Naive thymus-derived CD4-positive, alpha-beta T cell (primary cell): ENCODE measurements around the gene LYPD6. TPM values are rescaled to one million over a fixed set of nuclear protein-coding genes. Genes with fewer than 3 reads are reported as not detected.
A peak's percentile ranks its signal among the peaks of the same experiment; 100 is the strongest.

ENCODE experiments used
- ATAC-seq: fragments of 150-1000 bp; cut with Tn5 transposase; 2 replicates; pipeline ENCODE4 v1.10.0; 2021; ENCODE audit warnings: mild to moderate bottlenecking, moderate library complexity
- CTCF ChIA-PET: fragments of 350-600 bp; sonication (Branson Sonifier 250); formaldehyde crosslinking; loops from one replicate; lab custom pipeline; 2021; ENCODE audit warnings: antibody characterized with exemption; lab: Charles Lee
- POLR2A ChIA-PET: fragments of 350-600 bp; sonication (Branson Sonifier 250); formaldehyde crosslinking; loops from one replicate; lab custom pipeline; 2021; ENCODE audit warnings: antibody characterized with exemption, inconsistent platforms; lab: Charles Lee
- DNase-seq, 9 donors: peaks; one replicate each; pipeline versions ENCODE4 v3.0.0 to v3.0.0-alpha.2; 2020 to 2022; ENCODE audit warnings: mixed read lengths in 1 of 9
- H3K27ac ChIP-seq: one replicate; pipeline ENCODE4 v1.7.0; 2013; ENCODE audit warnings: mild to moderate bottlenecking, low read depth, low read length, moderate library complexity
- H3K27me3 ChIP-seq, 2 donors: one replicate each; pipeline ENCODE4 v1.7.0; 2013; ENCODE audit warnings: low read length in 2 of 2, mild to moderate bottlenecking in 2 of 2, moderate library complexity in 2 of 2; ENCODE audit not compliant: control insufficient read depth in 2 of 2, insufficient read depth in 2 of 2
- H3K36me3 ChIP-seq, 3 experiments: 1 replicate in 2 of 3; 2 replicates in 1 of 3; pipeline ENCODE4 v1.7.0; 2013; ENCODE audit warnings: low read length in 3 of 3, mild to moderate bottlenecking in 3 of 3, moderate library complexity in 1 of 3; ENCODE audit not compliant: insufficient read depth in 3 of 3, control insufficient read depth in 2 of 3
- H3K4me1 ChIP-seq, 2 donors: one replicate each; pipeline ENCODE4 v1.7.0; 2013; ENCODE audit warnings: low read length in 2 of 2, mild to moderate bottlenecking in 2 of 2, moderate library complexity in 1 of 2; ENCODE audit not compliant: control insufficient read depth in 2 of 2, insufficient read depth in 2 of 2
- H3K4me3 ChIP-seq: 2 replicates; pipeline ENCODE4 v1.7.0; 2013; ENCODE audit warnings: mild to moderate bottlenecking, low read length
- H3K9me3 ChIP-seq, 3 experiments: 1 replicate in 2 of 3; 2 replicates in 1 of 3; pipeline ENCODE4 v1.7.0; 2013; ENCODE audit warnings: low read length in 3 of 3; ENCODE audit not compliant: control insufficient read depth in 2 of 3
- H3K27ac Mint-ChIP-seq, 9 donors: one replicate each; pipeline ENCODE4 v1.8.0; 2020 to 2022; ENCODE audit warnings: mixed read lengths in 9 of 9, mild to moderate bottlenecking in 8 of 9, moderate library complexity in 5 of 9, inconsistent platforms in 2 of 9
- H3K27me3 Mint-ChIP-seq, 5 donors: one replicate each; pipeline ENCODE4 v1.8.0; 2021 to 2022; ENCODE audit warnings: mixed read lengths in 5 of 5, mild to moderate bottlenecking in 1 of 5
- H3K36me3 Mint-ChIP-seq, 5 donors: one replicate each; pipeline ENCODE4 v1.8.0; 2020 to 2022; ENCODE audit warnings: mixed read lengths in 5 of 5, mild to moderate bottlenecking in 3 of 5, inconsistent platforms in 1 of 5
- H3K4me1 Mint-ChIP-seq, 7 donors: one replicate each; pipeline ENCODE4 v1.8.0; 2020 to 2022; ENCODE audit warnings: mixed read lengths in 7 of 7, mild to moderate bottlenecking in 3 of 7, inconsistent platforms in 1 of 7
- H3K4me3 Mint-ChIP-seq, 10 donors: one replicate each; pipeline ENCODE4 v1.8.0; 2020 to 2022; ENCODE audit warnings: mild to moderate bottlenecking in 10 of 10, mixed read lengths in 10 of 10, moderate library complexity in 6 of 10, inconsistent platforms in 2 of 10
- H3K9me3 Mint-ChIP-seq, 11 donors: one replicate each; pipeline ENCODE4 v1.8.0; 2020 to 2022; ENCODE audit warnings: mixed read lengths in 11 of 11, mild to moderate bottlenecking in 4 of 11, inconsistent platforms in 1 of 11, moderate library complexity in 1 of 11
- intact Hi-C, 2 donors: fragments of 100-400 bp; cut with micrococcal nuclease; formaldehyde crosslinking; loops; one replicate each; pipeline ENCODE4 v1.15.1; 2023
- polyA plus RNA-seq, 2 donors: library from polyadenylated mRNA; unstranded; fragments of 300-500 nt; fragmentation: Illumina TruSeq; gene quantifications; one replicate each; pipeline ENCODE4 v1.2.3, GENCODE V29; 2021
- total RNA-seq, 6 experiments: library from RNA in 5 of 6; stranded (reverse) in 5 of 6; gene quantifications; 1 replicate in 5 of 6; 2 replicates in 1 of 6; pipeline ENCODE4 v1.2.3 and lab custom pipeline; 2021 to 2026

The LYPD6 gene, protein sequence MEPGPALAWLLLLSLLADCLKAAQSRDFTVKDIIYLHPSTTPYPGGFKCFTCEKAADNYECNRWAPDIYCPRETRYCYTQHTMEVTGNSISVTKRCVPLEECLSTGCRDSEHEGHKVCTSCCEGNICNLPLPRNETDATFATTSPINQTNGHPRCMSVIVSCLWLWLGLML
- total RNA-seq = not detected
- not detected for polyA plus RNA-seq
- not detected for total RNA-seq (lab: John Stamatoyannopoulos, UW)

- H3K36me3 Mint-ChIP-seq = peaks cover 0 to 4% (median 0%) of the 10 kb centered on the region in 5 donors
- H3K9me3 ChIP-seq = no peaks in the 10 kb centered on the region
- DNase-seq (no peak), ATAC-seq (peak; percentile 66)
- peaks cover 0 to 12% (median 4%) of the 10 kb centered on the region in 11 donors for H3K9me3 Mint-ChIP-seq
- H3K4me1 ChIP-seq = no peaks in the 10 kb centered on the region
- H3K36me3 ChIP-seq = no peaks in the 10 kb centered on the region
- ChIA-PET POLR2A (no interaction called here), CTCF (no interaction called here)
- H3K4me1 Mint-ChIP-seq = peaks cover 0 to 10% (median 5%) of the 10 kb centered on the region in 7 donors
- no peak within 1 kb of the TSS for H3K27ac Mint-ChIP-seq
- peaks cover 54 to 73% (median 60%) of the 10 kb centered on the region in 5 donors for H3K27me3 Mint-ChIP-seq
- H3K4me3 ChIP-seq = no peak within 1 kb of the TSS
- peaks cover 0 to 11% of the 10 kb centered on the region in 2 donors for H3K27me3 ChIP-seq
- H3K27ac ChIP-seq = no peak within 1 kb of the TSS
- intact Hi-C loops = no loop called here
- H3K4me3 Mint-ChIP-seq = peak within 1 kb of the TSS in 4 of 10 donors; percentile 40 to 69 (median 50)
These were observed at the start of gene LYPD6 for GRCh38 chr2:149330127-149331022. Gene LYPD6, plus strand, starts transcription at chr2:149330587. Its CDS starts 107,122 bp downstream, at chr2:149437709.

DNA sequence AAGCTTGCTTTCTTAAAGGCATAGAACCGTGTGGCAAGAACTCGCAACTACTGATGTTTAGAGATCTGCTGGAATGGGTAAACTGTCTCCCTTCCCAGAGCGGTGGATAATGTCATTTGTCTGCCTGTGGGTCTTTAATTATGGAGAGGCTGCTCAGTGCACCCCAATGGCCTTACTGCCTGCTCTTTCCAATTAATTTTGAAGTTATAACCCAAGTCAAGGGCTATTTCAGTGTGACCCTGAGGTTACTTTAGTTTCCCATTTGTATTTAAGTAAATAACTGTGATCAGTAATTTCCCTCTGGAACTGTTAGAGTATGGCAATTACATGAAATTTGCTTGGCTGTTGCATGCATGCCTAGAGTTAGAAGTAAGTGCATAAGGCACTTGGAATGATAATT, 48.9 kb upstream of the LYPD6 start:
- no peak overlapping the region for H3K4me3 Mint-ChIP-seq
- peaks cover 0 to 8% (median 0%) of the 10 kb centered on the region in 5 donors for H3K27me3 Mint-ChIP-seq
- H3K9me3 ChIP-seq = no peaks in the 10 kb centered on the region
- peaks cover 0 to 4% (median 0%) of the 10 kb centered on the region in 11 donors for H3K9me3 Mint-ChIP-seq
- H3K36me3 ChIP-seq = no peaks in the 10 kb centered on the region
- H3K4me3 ChIP-seq = no peak overlapping the region
- no peaks in the 10 kb centered on the region for H3K27me3 ChIP-seq
- H3K36me3 Mint-ChIP-seq = no peaks in the 10 kb centered on the region
- ChIA-PET POLR2A (no interaction called here), CTCF (no interaction called here)
- ATAC-seq (no peak), DNase-seq (no peak)
- H3K27ac Mint-ChIP-seq = no peak overlapping the region
- intact Hi-C loops = no loop called here
- no peaks in the 10 kb centered on the region for H3K4me1 ChIP-seq
- no peak overlapping the region for H3K27ac ChIP-seq
- H3K4me1 Mint-ChIP-seq = peaks cover 0 to 4% (median 0%) of the 10 kb centered on the region in 7 donors

DNA sequence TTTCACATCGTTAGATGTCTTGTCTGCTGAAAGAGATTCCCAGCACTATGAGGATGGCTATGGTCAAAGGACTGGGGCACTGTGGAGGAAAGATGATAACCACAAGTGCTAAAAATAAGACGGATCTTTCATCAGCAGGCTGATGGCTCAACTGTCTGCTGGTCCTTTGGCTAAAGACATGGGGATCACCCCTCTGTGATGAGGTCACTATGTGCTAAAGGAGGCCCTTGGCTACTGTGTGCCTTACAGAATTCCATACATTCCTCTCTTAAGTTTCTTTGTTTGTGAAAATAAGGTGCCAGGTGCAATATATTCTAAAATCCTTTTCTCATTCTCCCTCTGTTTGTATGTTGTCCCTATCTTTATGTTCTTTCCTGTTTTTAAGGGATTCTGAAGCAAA, 39.7 kb upstream of the LYPD6 start:
- no peak overlapping the region for H3K4me3 Mint-ChIP-seq
- H3K27me3 Mint-ChIP-seq = peaks cover 0 to 15% (median 9%) of the 10 kb centered on the region in 5 donors
- no peak overlapping the region for H3K27ac Mint-ChIP-seq
- H3K36me3 Mint-ChIP-seq = no peaks in the 10 kb centered on the region
- H3K4me1 Mint-ChIP-seq = no peaks in the 10 kb centered on the region
- DNase-seq (no peak), ATAC-seq (no peak)
- no peaks in the 10 kb centered on the region for H3K9me3 ChIP-seq
- no peak overlapping the region for H3K27ac ChIP-seq
- H3K36me3 ChIP-seq = no peaks in the 10 kb centered on the region
- H3K4me1 ChIP-seq = no peaks in the 10 kb centered on the region
- CTCF ChIA-PET = no interaction called here
- H3K9me3 Mint-ChIP-seq = no peaks in the 10 kb centered on the region
- intact Hi-C loops = no loop called here
- H3K4me3 ChIP-seq = no peak overlapping the region
- H3K27me3 ChIP-seq = no peaks in the 10 kb centered on the region
- POLR2A ChIA-PET = no interaction called here

DNA sequence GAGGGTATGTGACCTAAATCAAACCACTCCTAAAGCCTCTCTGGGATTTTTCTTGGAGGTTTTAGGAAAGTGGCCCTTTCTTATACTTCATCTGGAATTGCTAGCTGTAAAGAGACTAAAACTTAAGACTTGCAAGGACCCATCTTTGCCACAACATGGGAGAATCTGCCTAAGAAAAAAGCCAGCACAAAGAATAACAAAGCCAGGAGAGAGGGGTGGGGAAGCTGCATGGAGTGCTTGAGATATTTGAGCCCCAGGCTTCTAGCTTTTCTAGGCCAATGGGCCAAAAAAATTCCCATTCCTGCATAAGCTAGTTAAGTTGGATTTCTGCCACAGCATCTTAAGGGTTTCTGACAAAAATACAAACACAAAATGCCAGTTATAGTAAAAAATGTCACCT, 38.5 kb upstream of the LYPD6 start:
- no peaks in the 10 kb centered on the region for H3K4me1 Mint-ChIP-seq
- intact Hi-C loops = no loop called here
- H3K27me3 ChIP-seq = no peaks in the 10 kb centered on the region
- peaks cover 0 to 11% (median 7%) of the 10 kb centered on the region in 5 donors for H3K27me3 Mint-ChIP-seq
- no peaks in the 10 kb centered on the region for H3K9me3 ChIP-seq
- H3K4me1 ChIP-seq = no peaks in the 10 kb centered on the region
- no peaks in the 10 kb centered on the region for H3K9me3 Mint-ChIP-seq
- CTCF ChIA-PET = no interaction called here
- DNase-seq (no peak), ATAC-seq (no peak)
- no peaks in the 10 kb centered on the region for H3K36me3 Mint-ChIP-seq
- no peak overlapping the region for H3K4me3 Mint-ChIP-seq
- no peak overlapping the region for H3K4me3 ChIP-seq
- no peak overlapping the region for H3K27ac Mint-ChIP-seq
- POLR2A ChIA-PET = no interaction called here
- no peak overlapping the region for H3K27ac ChIP-seq
- no peaks in the 10 kb centered on the region for H3K36me3 ChIP-seq

DNA sequence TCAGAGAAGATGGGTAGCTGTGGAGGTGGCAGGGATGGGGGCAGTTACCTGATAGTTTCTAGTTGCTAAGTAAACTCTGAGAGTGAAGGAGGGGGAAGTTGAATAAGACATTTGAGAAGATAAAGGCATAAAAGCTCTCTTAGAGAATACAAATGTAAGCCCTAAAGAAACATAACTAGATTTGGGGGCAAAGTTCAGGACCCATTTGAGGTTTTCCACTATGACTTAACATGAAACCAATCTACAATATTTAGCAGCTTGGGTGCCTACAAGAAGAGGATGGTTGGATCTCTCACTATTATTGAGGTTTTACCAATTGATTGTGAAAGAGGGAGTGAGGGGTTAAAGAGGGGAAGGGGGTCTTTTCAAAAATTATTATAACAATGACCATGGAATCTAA, 34.4 kb upstream of the LYPD6 start:
- no peak for ATAC-seq
- Histone ChIP-seq H3K4me3 (no peak overlapping the region), H3K36me3 (no peaks in the 10 kb centered on the region), H3K4me1 (no peaks in the 10 kb centered on the region), H3K9me3 (no peaks in the 10 kb centered on the region), H3K27ac (no peak overlapping the region), H3K27me3 (no peaks in the 10 kb centered on the region)
- Mint-ChIP-seq H3K4me3 (no peak overlapping the region), H3K27ac (no peak overlapping the region), H3K4me1 (no peaks in the 10 kb centered on the region), H3K36me3 (no peaks in the 10 kb centered on the region), H3K9me3 (peaks cover 0 to 2% (median 0%) of the 10 kb centered on the region in 11 donors), H3K27me3 (peaks cover 0 to 21% (median 7%) of the 10 kb centered on the region in 5 donors)
- DNase-seq = no peak
- POLR2A ChIA-PET = no interaction called here
- intact Hi-C loops = no loop called here
- CTCF ChIA-PET = no interaction called here

DNA sequence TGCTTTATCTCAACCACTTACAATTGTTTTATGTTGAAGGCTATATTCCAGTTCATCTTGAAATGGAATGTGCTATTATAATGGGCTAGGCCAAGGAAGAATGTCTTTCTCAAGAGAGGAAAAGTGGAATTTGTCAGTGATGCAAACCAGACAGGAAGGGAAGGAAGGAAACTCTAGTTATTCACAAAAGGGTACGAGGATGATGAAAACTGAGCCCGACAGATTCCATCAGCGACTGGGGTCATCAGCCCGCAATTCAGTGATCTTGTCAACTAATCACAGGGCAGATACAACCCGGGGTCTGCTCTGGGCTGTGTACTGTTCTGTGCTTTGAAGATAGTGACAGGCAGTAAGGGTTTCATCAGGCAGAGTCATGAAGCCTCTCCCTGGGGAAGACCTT, 23.4 kb upstream of the LYPD6 start:
- POLR2A ChIA-PET = no interaction called here
- Histone ChIP-seq H3K4me3 (no peak overlapping the region), H3K9me3 (no peaks in the 10 kb centered on the region), H3K27me3 (no peaks in the 10 kb centered on the region), H3K4me1 (no peaks in the 10 kb centered on the region), H3K27ac (no peak overlapping the region), H3K36me3 (no peaks in the 10 kb centered on the region)
- no peak for DNase-seq
- intact Hi-C loops = no loop called here
- peaks cover 0 to 55% (median 27%) of the 10 kb centered on the region in 5 donors for H3K27me3 Mint-ChIP-seq
- ATAC-seq = no peak
- H3K9me3 Mint-ChIP-seq = peaks cover 0 to 6% (median 0%) of the 10 kb centered on the region in 11 donors
- no peak overlapping the region for H3K4me3 Mint-ChIP-seq
- CTCF ChIA-PET = no interaction called here
- no peak overlapping the region for H3K27ac Mint-ChIP-seq
- H3K4me1 Mint-ChIP-seq = peaks cover 0 to 1% (median 0%) of the 10 kb centered on the region in 7 donors
- H3K36me3 Mint-ChIP-seq = peaks cover 0 to 4% (median 0%) of the 10 kb centered on the region in 5 donors
